Left ventricle myocardium inferior (tissue), 1 donor: ENCODE results near the gene IQGAP2. TPM values are rescaled to one million over a fixed set of nuclear protein-coding genes. Genes with fewer than 3 reads are reported as not detected.

ENCODE experiments used
- DNase-seq: peaks from one replicate; pipeline ENCODE4 v3.0.0-alpha.2; 2020
- H3K27ac ChIP-seq: fragments of 200-600 bp; replicated peaks from 2 replicates; pipeline ENCODE4 v1.8.0; 2021
- H3K27me3 ChIP-seq: fragments of 200-600 bp; 2 replicates; pipeline ENCODE4 v1.8.0; 2021; ENCODE audit warnings: low read depth
- H3K36me3 ChIP-seq: fragments of 200-600 bp; 2 replicates; pipeline ENCODE4 v1.8.0; 2021
- H3K4me1 ChIP-seq: fragments of 200-600 bp; 2 replicates; pipeline ENCODE4 v1.8.0; 2021
- H3K4me3 ChIP-seq: fragments of 200-600 bp; 2 replicates; pipeline ENCODE4 v1.8.0; 2021; ENCODE audit warnings: mild to moderate bottlenecking, moderate library complexity
- H3K9me3 ChIP-seq: fragments of 200-600 bp; replicated peaks from 2 replicates; pipeline ENCODE4 v1.8.0; 2021
- intact Hi-C: fragments of 100-400 bp; cut with micrococcal nuclease; formaldehyde crosslinking; loops from one replicate; pipeline ENCODE4 v1.11.0; 2022
- total RNA-seq: library from RNA; stranded (reverse); fragmentation: NEBNext Ultra II Directional; extraction: Animal tissue kit (Norgen Biotek cat#: 25700); gene quantifications from one replicate; pipeline ENCODE4 v1.2.1, GENCODE V29; 2021
- TF ChIP-seq, protein P1 (sequence below): fragments of 200-600 bp; IDR thresholded peaks from 2 replicates; pipeline ENCODE4 v1.8.0; 2021; ENCODE audit warnings: antibody characterized with exemption, mild to moderate bottlenecking, borderline replicate concordance
- donor health status: DM: no; HTN: yes; CAD: no; lungs with severe emphysema.

Gene IQGAP2
- total RNA-seq, 1 donor from 2014 or later: 4.1 TPM

DNA sequence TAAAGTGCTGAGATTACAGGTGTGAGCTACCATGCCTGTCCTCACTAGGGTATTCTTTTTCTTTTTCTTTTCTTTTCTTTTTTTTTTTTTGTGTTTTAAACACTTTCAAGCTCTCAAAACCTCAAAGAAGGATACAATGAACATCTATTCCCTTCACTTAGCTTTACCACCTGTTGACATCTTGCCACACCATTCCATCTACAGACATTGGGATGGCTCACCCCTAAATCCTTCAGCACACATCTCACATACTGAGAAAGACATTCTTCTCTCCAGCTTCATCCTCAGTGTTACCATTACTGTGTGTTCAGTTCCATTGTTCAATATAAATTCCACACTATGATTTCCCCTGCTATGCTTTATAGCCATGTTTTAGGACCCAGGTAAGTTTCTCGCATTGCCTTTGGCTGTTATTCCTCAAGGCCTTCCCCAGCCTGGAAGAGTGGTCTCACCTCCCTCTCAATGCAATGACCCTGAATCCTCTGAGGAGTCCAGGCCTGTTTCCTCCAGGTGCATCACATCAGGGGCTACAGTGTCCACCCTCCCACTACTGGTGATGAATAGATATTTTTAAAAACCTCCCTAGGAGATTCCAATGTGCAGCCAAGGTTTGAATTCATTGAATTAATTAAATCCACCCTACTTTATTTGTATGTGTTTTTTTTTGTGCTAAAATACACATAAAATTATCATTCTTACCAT, 16.7 kb downstream of the IQGAP2 start:
- H3K4me1 ChIP-seq: no peaks in the 10 kb centered on the region
- no peaks in the 10 kb centered on the region for H3K27me3 ChIP-seq
- no peaks in the 10 kb centered on the region for H3K9me3 ChIP-seq
- H3K4me3 ChIP-seq: no peak overlapping the region
- TF ChIP-seq, protein P1, sequence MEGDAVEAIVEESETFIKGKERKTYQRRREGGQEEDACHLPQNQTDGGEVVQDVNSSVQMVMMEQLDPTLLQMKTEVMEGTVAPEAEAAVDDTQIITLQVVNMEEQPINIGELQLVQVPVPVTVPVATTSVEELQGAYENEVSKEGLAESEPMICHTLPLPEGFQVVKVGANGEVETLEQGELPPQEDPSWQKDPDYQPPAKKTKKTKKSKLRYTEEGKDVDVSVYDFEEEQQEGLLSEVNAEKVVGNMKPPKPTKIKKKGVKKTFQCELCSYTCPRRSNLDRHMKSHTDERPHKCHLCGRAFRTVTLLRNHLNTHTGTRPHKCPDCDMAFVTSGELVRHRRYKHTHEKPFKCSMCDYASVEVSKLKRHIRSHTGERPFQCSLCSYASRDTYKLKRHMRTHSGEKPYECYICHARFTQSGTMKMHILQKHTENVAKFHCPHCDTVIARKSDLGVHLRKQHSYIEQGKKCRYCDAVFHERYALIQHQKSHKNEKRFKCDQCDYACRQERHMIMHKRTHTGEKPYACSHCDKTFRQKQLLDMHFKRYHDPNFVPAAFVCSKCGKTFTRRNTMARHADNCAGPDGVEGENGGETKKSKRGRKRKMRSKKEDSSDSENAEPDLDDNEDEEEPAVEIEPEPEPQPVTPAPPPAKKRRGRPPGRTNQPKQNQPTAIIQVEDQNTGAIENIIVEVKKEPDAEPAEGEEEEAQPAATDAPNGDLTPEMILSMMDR: no peak
- intact Hi-C loops: no loop called here
- DNase-seq: no peak
- no peaks in the 10 kb centered on the region for H3K36me3 ChIP-seq
- H3K27ac ChIP-seq: no peak overlapping the region

DNA sequence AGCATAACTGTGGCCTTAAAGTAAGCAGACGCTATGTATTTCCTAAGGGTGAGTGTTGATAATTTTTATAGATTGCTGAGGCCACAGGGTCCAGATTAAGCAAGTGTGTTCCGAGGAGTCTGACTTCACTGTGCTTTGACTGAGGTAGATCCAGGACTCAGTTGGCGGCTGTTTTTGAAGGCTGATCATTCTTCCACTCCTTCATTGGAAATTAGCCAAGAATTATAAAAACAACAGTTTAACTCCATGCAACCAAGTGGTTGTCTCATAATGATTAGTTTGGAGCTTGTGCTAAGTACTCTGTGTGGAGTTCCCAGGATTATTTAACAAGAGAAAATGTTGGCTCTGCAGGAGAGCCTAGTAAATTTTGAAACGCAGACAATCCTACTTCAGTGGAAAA, 19.1 kb downstream of the IQGAP2 start:
- no peaks in the 10 kb centered on the region for H3K27me3 ChIP-seq
- intact Hi-C loops: no loop called here
- TF ChIP-seq, protein P1: no peak

DNA sequence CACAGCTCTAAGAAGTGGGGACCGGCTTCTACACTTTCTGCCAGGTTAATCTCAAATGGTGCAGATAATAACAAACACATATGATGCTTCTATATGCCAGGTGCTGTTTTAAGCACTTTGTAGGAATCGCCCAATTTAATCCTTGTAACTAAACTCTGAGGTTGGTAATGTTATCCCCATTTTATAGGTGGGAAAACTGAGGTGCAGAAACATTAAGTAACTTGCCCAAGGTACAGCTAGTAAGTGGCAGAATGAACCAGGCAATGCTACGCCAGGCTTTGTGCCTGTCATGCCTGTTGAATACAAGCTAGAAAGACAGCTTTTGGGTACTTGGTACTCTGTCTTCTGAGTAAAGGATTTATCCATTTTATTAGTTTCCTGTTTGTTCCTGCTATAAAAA, 19.7 kb downstream of the IQGAP2 start:
- TF ChIP-seq, protein P1: no peak
- H3K4me3 ChIP-seq: no peak overlapping the region
- H3K4me1 ChIP-seq: no peaks in the 10 kb centered on the region
- H3K27me3 ChIP-seq: no peaks in the 10 kb centered on the region
- DNase-seq: no peak
- no peaks in the 10 kb centered on the region for H3K9me3 ChIP-seq
- H3K36me3 ChIP-seq: no peaks in the 10 kb centered on the region
- H3K27ac ChIP-seq: no peak overlapping the region
- intact Hi-C loops: no loop called here

More for the DNA sequence above, 19.1 kb downstream of the IQGAP2 start:
- Histone ChIP-seq H3K27ac (no peak overlapping the region), H3K36me3 (no peaks in the 10 kb centered on the region), H3K4me1 (no peaks in the 10 kb centered on the region), H3K9me3 (no peaks in the 10 kb centered on the region), H3K4me3 (no peak overlapping the region)
- DNase-seq: no peak

DNA sequence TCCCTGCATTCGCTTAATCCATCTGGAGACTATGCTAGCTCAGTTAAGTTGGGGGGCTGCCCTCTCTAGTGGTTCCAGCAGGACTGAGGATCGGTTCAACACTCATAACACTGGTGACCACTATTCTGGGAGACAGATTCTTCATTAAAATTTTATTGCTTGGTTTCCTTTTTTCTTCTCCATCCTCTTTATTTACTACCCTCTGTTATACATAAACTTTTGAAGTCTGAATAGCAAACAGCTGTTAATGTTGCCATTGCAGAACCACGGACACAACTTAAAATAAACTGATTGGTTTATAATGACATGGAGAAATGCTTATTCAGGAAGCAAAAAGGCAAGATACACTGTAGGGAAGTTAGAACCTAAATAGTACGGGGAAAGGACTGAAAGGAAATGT, 22.1 kb downstream of the IQGAP2 start:
- no peaks in the 10 kb centered on the region for H3K36me3 ChIP-seq
- TF ChIP-seq, protein P1: no peak
- no peaks in the 10 kb centered on the region for H3K27me3 ChIP-seq
- H3K4me1 ChIP-seq: no peaks in the 10 kb centered on the region
- no peak overlapping the region for H3K4me3 ChIP-seq
- intact Hi-C loops: no loop called here
- H3K9me3 ChIP-seq: no peaks in the 10 kb centered on the region
- H3K27ac ChIP-seq: no peak overlapping the region
- no peak for DNase-seq

DNA sequence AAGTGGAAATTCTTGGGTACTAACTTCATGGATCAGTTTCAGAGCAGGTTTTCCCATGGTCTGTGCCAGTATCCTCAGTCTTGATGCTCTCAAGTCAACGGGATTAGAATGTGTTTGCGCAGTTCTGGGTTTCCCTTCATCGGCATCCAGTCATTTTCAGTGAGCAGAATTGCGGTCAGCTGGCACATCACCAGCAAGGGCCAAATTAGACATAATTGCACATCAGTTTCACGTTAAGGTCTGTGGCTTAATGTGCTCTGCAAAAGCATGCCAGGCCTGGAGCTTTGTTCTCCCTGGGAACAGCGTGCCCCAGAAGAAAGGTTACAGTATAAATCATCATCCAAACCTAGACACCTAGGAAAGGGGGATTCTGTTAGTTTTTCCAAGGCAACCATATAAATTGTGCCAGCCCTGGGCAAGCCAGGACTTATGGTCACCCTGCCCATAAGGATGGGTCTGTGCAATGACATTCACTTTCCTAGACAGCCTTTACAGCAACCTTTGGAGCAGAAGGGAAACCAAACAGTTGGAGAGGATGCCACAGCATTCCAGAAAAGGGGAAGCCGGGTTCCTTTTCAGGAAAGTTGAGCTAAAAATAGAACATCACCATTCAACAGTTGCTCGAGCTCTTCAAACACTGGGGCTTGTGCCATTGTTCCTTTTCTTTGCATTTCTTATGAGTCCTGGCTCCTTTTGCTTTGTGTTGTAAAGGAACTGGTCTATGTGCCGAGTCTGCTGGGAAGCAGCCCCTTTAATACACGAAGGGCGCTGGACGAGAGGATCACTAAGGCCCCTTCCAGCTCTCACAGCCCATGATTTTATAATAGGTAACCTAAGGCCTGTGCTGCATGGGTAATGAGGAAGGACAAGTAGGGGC, 23.1 kb downstream of the IQGAP2 start:
- Histone ChIP-seq H3K27ac (no peak overlapping the region), H3K9me3 (no peaks in the 10 kb centered on the region), H3K36me3 (no peaks in the 10 kb centered on the region), H3K27me3 (no peaks in the 10 kb centered on the region), H3K4me3 (no peak overlapping the region), H3K4me1 (no peaks in the 10 kb centered on the region)
- intact Hi-C loops: no loop called here
- TF ChIP-seq, protein P1: no peak
- no peak for DNase-seq
